GM18951 (cell line): ENCODE data around the gene AEBP1.
A peak's percentile ranks its signal among the peaks of the same experiment; 100 is the strongest.

Experiments used
- POLR2A ChIP-seq: IDR thresholded peaks from 4 replicates; pipeline ENCODE4 v1.6.1; 2011; ENCODE audit warnings: mild to moderate bottlenecking; ENCODE audit not compliant: insufficient read length, insufficient read depth; ENCODE audit errors: extremely low read depth
- in situ Hi-C: fragments of 300-500 bp; cut with MboI; formaldehyde crosslinking; loops from one replicate; pipeline ENCODE4 v1.12.0; 2022; ENCODE audit warnings: low sequenced_read_pairs, mixed read lengths, inconsistent platforms; ENCODE audit not compliant: unreplicated experiment

AEBP1 gene

GRCh38 chr7:44073664-44074348, 30.3 kb upstream of the AEBP1 start:
- in situ Hi-C loops, result no loop called here
- TF ChIP-seq POLR2A, result peak; percentile 39

GRCh38 chr7:44074349-44074695, 29.8 kb upstream of the AEBP1 start:
- TF ChIP-seq POLR2A, result no peak
- in situ Hi-C loops, result no loop called here

GRCh38 chr7:44075296-44076075, 28.7 kb upstream of the AEBP1 start:
- in situ Hi-C loops, result no loop called here
- TF ChIP-seq POLR2A, result no peak

DNA sequence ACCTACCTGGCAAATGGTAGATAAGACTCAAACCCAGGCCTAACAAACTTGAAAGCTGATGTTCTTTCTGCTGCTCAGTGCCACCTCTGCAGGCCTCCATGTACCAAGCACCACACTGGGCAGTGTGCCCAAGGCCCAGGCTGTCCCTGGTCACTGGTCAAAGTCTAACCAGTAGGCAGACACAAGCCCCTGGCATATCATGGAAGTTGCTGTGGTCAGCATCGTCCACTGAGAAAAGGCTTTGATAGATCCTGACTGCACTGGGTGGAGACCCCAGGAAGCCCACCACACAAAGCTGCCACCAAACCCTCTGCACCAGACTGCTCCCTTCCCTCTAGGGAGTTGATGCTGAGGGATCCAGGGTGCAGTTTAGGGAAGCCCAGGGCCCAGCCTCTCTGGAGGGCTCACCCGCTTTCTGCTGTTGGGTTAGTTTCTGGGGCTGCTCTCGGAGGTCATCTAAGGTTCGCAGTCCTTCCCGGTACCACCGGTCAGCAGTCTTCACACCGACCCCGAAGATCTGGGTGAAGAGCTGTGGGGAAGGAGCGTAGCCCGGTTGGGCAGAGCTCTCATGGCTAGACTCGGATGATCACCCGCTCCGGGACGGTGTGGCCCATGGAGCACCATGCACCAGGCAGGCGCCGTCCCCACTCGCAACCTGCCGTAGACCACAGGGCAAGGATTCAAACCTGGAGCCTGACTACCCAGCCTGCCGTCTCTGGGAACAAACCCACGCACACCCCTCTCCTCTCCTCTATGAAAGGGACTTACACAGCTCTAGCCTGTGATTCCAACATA, 27.8 kb upstream of the AEBP1 start:
- in situ Hi-C loops, result no loop called here
- no peak for TF ChIP-seq POLR2A

GRCh38 chr7:44077061-44077460, 27.1 kb upstream of the AEBP1 start:
- in situ Hi-C loops, result no loop called here
- no peak for TF ChIP-seq POLR2A

DNA sequence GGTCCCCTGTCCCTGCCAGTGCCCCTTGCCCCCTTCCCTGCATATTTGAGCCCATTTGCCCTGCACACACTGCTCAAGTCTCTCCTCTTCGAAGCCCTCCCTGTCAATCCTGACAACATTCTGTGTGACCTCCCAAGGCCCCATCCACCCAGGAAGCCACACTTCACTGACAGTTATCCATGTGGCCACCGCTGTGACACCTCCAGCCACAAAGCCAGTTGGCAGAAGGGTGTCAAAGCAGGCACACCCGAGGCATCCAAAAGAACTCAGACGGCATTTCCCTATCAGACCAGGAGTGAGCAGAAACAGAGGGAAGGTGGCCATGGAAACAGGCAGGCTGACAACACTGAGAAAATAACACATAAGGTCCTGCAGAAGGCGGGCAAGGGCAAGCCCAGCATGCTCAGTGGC, 26.5 kb upstream of the AEBP1 start:
- TF ChIP-seq POLR2A, result no peak
- in situ Hi-C loops, result no loop called here

DNA sequence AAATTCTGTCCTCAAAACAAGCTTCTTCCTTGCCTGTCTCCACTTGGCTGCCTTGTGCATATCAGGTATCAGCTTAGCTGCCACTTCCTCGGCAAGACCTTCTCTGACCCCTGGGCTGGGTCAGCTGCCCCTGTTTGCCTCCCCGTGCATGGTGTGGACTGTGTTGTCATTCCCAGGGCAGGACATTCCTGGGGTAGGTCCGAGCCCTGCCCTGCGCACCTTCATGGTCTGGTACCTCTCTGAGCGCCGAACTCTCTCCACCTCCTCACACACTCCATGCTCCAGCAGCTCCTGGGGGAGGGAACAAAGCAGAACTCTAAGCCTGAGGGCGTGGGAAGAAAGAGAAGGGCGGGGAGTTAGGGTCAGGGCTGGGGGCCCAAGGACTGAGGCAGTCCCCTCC, 25.6 kb upstream of the AEBP1 start:
- in situ Hi-C loops, result no loop called here

DNA sequence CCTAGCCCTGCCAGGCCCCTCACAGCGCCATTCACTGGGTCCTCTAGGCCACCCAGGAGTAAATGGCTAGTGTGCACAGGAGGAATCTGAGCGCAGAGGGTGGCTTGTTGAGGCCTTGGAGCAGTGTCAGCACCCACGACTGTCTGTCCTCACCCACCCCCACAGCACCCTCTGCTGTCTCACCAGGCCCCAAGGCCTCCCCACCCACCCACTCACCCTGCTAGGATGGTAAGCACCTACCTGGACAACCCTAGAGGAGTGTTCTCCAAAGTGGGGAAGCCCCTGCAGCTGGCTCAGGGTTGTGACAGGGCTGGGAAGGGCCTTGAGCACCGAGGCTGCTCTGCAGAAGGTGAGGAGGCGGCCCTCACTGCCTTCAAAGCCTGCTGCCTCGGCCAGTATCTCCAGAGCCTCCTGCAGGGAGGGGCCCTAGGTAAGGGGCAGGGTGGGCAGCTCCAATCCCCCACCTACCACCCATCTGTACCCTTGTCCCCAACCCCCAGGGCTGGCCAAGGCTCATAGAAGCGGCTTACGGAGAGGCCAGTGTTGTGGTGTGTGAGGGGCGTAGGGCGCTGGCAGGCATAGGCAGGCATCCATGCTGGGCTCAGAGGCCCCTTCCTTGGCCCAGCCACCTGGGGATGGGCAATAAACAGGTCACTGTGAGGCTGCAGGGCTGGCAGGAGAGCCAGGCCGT, 24.7 kb upstream of the AEBP1 start:
- in situ Hi-C loops, result no loop called here
- no peak for TF ChIP-seq POLR2A

More for the DNA sequence above, 25.6 kb upstream of the AEBP1 start:
- TF ChIP-seq POLR2A, result no peak

DNA sequence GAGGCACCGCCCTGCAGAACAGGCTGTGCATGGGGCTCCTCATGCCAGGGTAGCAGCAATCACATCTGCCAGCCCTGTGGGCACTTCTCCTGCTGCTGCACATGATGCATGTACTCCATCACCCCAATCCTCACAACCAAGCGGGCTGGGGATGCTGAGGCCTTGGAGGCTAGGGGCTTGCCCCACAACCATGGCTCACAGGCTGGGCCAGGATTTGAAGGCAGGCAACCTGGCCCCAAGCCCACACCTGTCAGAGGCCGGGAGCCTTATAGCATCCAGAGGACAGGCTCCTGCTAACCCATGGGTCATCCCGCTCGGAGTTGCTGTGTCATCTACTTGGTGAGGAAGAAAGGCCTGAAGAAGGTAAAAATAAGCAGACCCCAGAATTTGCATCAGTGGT, 24.0 kb upstream of the AEBP1 start:
- in situ Hi-C loops, result no loop called here
- TF ChIP-seq POLR2A, result peak; percentile 3

DNA sequence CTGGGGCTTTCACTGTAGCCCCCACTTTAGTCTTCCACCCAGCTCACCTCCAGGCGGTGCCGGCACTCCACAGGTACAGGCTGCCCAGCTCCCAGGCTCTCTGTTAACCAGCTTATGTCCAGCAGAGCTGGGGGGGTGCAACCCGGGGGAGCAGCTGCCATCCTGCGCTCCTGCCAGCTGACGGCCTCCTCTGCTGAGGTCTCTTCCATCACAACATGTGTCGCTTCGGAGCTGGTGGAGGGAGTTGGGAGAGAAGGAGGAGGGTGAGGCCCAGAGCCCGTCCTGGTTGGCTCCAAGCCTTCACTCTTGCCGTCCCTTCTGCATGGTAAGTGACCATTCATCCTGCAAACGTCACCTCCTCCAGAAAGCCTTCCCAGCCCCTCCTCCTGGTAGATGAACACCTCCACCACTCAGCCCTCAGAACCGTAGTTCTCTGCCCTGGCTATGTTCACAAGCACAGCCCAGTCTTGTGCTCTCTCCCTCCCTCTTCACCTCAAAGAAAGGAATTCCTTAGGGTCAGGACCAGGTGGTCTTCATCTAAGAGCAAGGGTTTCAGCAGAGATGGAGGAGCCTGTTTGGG, 23.4 kb upstream of the AEBP1 start:
- in situ Hi-C loops, result no loop called here
- TF ChIP-seq POLR2A, result peak; percentile 7

DNA sequence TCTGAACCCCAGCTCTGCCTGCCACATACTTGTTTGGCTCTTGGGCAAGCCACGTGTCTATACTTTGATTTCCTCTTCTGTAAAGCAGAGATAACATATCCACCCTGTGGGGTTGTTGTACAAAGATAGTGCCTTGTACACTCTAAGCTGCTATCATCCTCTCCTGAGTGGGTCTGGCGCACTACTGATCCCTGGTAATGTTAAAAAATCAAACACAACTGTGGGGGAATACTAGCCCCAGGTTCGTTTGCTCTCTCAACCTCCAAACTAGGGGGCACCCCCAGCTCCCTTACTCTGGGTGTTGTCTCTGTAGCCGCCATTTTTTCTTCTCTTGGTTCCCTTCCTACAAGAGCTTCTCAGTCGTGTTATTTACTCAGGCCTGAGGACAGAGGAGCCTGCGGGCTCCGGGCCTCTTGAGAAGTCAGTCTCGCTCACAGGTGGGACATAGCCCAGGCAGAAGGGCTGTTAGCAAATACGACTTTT, 22.8 kb upstream of the AEBP1 start:
- in situ Hi-C loops, result no loop called here
- no peak for TF ChIP-seq POLR2A

DNA sequence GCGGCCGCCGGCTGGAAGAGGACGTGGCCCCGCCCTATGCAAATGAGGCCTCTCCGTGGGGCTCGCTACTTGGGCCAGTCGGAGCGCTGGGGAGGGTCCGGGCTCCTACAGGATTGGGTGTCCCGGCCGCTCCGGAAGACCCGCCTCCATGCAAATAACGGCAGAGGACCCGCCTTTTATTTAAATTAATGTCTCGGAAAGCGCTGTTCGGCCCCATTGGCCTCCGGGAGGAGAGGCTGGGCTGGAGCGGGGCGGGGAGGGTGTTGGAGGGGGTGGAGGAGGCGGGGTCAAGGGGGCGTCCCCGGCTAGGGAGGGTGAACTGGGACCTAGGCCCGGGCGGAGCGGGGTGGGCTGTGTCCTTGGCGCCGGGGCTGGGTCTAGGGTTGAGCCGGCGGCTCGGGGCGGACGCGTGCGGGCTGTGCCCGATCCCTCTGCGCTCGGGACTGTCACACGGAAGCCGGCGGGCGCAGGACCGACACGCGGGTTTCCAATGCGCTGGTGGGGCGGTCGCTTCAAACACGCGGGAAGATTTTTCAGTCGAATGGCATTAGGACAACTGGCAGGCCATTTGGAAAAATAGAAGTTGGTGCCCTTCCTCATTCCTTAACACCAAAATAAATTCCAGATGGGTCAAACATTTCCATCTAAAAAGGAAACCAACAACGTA, 21.5 kb upstream of the AEBP1 start:
- peak; percentile 58 for TF ChIP-seq POLR2A

More for the DNA sequence above, 21.5 kb upstream of the AEBP1 start:
- in situ Hi-C loops, result no loop called here
